ENCODE data around the gene UBQLN1.
"Not testable (repeated sequence)": the region's sequence is repeated elsewhere in the genome, so short reads cannot be mapped to it uniquely, and the experiment has no call there.

The UBQLN1 gene

GRCh38 chr9:83633255-83633654, 74.5 kb downstream of the UBQLN1 start:
- no peak for DNase-seq (ENCODE audit: low read depth in 2 of 2)

- DNase-seq (ENCODE audit: low read depth in 2 of 2), result no peak
Measured at GRCh38 chr9:83630938-83631457, 76.8 kb downstream of the UBQLN1 start.

GRCh38 chr9:83629433-83630104, 78.2 kb downstream of the UBQLN1 start:
- DNase-seq (ENCODE audit: low read depth in 2 of 2), result no peak

- no peak for DNase-seq (ENCODE audit: low read depth in 2 of 2)
Measured at GRCh38 chr9:83628540-83628939, 79.2 kb downstream of the UBQLN1 start.

GRCh38 chr9:83625178-83625577, 82.6 kb downstream of the UBQLN1 start:
- no peak for DNase-seq (ENCODE audit: low read depth in 2 of 2)

- DNase-seq (ENCODE audit: low read depth in 2 of 2), result no peak
Measured at GRCh38 chr9:83623679-83624076, 84.1 kb downstream of the UBQLN1 start.

- peak; percentile 18 to 20 for DNase-seq (ENCODE audit: low read depth in 2 of 2)
Measured at GRCh38 chr9:83622939-83623678, 84.6 kb downstream of the UBQLN1 start, which contains the start of gene IDNK. Gene IDNK (plus strand): TSS chr9:83623143. CDS start chr9:83623172, 29 bp downstream.

- DNase-seq (ENCODE audit: low read depth in 2 of 2), result peak in 1 of 2 donors; percentile 26
Measured at GRCh38 chr9:83622433-83622938, 85.3 kb downstream of the UBQLN1 start.

- peak; percentile 4 to 8 for DNase-seq (ENCODE audit: low read depth in 2 of 2)
Measured at GRCh38 chr9:83620841-83621636, 86.7 kb downstream of the UBQLN1 start.

- DNase-seq (ENCODE audit: low read depth in 2 of 2), result no peak
Measured at GRCh38 chr9:83617299-83617698, 90.5 kb downstream of the UBQLN1 start.

- not testable (repeated sequence) for DNase-seq (ENCODE audit: low read depth in 2 of 2)
Measured at GRCh38 chr9:83613298-83613697, 94.5 kb downstream of the UBQLN1 start.

Measured in stimulated activated CD8-positive, alpha-beta memory T cell treated with anti-CD3 and anti-CD28 coated beads, Interleukin-2, amount 100 ng/mL, for 1 hour (primary cell).